Activated T-helper 1 cell treated with anti-CD3 and anti-CD28 coated beads, Interleukin-2, amount 50 U/mL, for 16 hours (primary cell): ENCODE results near the gene KLK10.

Experiments
- DNase-seq, 2 donors: peaks; one replicate each; pipeline ENCODE4 v3.0.0-alpha.2; 2020; ENCODE audit warnings: low read depth in 1 of 2, low spot score in 1 of 2

KLK10 gene

GRCh38 chr19:51027126-51027806, 7.8 kb upstream of the KLK10 start:
- no peak for DNase-seq

- no peak for DNase-seq
These were observed 7.0 kb upstream of the KLK10 start, which contains the start of gene KLK11 for GRCh38 chr19:51026554-51026831. Gene KLK11, minus strand, starts transcription at chr19:51026616. Its CDS starts 985 bp downstream, at chr19:51025631.

GRCh38 chr19:51025809-51026553, 6.5 kb upstream of the KLK10 start:
- DNase-seq = no peak

GRCh38 chr19:51025401-51025800, 5.9 kb upstream of the KLK10 start:
- DNase-seq = no peak

GRCh38 chr19:51024924-51025323, 5.4 kb upstream of the KLK10 start:
- DNase-seq = no peak

- DNase-seq = no peak
These were observed 4.4 kb upstream of the KLK10 start for GRCh38 chr19:51023946-51024345.

GRCh38 chr19:51022526-51022925, 3.0 kb upstream of the KLK10 start:
- no peak for DNase-seq

- no peak for DNase-seq
These were observed 1.6 kb upstream of the KLK10 start for GRCh38 chr19:51020988-51021651.

GRCh38 chr19:51018745-51019543, 565 bp downstream of the KLK10 start:
- DNase-seq = no peak

- peak in 1 of 2 donors; percentile 8 for DNase-seq
These were observed 2.5 kb downstream of the KLK10 start for GRCh38 chr19:51016798-51017683.

- DNase-seq = no peak
These were observed 3.7 kb downstream of the KLK10 start for GRCh38 chr19:51015691-51016267.

GRCh38 chr19:51014242-51014641, 5.3 kb downstream of the KLK10 start:
- DNase-seq = no peak

- DNase-seq = no peak
These were observed 6.8 kb downstream of the KLK10 start for GRCh38 chr19:51012661-51013190.

- no peak for DNase-seq
These were observed 9.3 kb downstream of the KLK10 start for GRCh38 chr19:51010066-51010795.

- no peak for DNase-seq
These were observed 10.2 kb downstream of the KLK10 start for GRCh38 chr19:51009061-51009891.

GRCh38 chr19:51007488-51007887, 12.0 kb downstream of the KLK10 start:
- no peak for DNase-seq

- DNase-seq = no peak
These were observed 13.1 kb downstream of the KLK10 start for GRCh38 chr19:51006406-51006805.

- DNase-seq = no peak
These were observed 14.3 kb downstream of the KLK10 start for GRCh38 chr19:51005248-51005647.
